ENCODE results near the gene GDPD2.
"Not testable (repeated sequence)": the region's sequence is repeated elsewhere in the genome, so short reads cannot be mapped to it uniquely, and the experiment has no call there.

DNA sequence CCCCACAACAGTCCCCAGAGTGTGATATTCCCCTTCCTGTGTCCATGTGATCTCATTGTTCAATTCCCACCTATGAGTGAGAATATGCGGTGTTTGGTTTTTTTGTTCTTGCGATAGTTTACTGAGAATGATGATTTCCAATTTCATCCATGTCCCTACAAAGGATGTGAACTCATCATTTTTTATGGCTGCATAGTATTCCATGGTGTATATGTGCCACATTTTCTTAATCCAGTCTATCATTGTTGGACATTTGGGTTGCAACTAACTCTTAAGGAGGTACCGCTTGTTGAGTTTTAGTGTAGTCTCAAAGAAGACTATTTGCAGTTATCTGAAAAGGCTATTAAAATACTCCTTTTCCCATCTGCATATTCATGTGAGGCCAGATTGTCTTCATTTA is 22.9 kb upstream of the GDPD2 start:
- TF ChIP-seq, protein P1, sequence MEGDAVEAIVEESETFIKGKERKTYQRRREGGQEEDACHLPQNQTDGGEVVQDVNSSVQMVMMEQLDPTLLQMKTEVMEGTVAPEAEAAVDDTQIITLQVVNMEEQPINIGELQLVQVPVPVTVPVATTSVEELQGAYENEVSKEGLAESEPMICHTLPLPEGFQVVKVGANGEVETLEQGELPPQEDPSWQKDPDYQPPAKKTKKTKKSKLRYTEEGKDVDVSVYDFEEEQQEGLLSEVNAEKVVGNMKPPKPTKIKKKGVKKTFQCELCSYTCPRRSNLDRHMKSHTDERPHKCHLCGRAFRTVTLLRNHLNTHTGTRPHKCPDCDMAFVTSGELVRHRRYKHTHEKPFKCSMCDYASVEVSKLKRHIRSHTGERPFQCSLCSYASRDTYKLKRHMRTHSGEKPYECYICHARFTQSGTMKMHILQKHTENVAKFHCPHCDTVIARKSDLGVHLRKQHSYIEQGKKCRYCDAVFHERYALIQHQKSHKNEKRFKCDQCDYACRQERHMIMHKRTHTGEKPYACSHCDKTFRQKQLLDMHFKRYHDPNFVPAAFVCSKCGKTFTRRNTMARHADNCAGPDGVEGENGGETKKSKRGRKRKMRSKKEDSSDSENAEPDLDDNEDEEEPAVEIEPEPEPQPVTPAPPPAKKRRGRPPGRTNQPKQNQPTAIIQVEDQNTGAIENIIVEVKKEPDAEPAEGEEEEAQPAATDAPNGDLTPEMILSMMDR (IDR thresholded peaks at IDR 0.05), result not testable (repeated sequence)
- not testable (repeated sequence) for TF ChIP-seq POLR2A (IDR thresholded peaks at IDR 0.05)

All from lower leg skin (tissue), 3 donors.